Fibroblast of lung (primary cell): ENCODE data around the gene UBQLN2.

Experiments
- EZH2 ChIP-seq: IDR thresholded peaks from 2 replicates; pipeline ENCODE4 v1.5.1; 2012; ENCODE audit warnings: low read length, control low read depth, mild to moderate bottlenecking; ENCODE audit errors: missing control alignments
- TF ChIP-seq, protein P1 (sequence below), 2 donors: IDR thresholded peaks in 1 of 2; conservative IDR thresholded peaks in 1 of 2; 1 replicate in 1 of 2; 2 replicates in 1 of 2; pipeline ENCODE4 v1.5.1; 2011 to 2012; ENCODE audit warnings: low read length in 2 of 2, control low read depth in 1 of 2, inconsistent platforms in 1 of 2, low read depth in 1 of 2, mild to moderate bottlenecking in 1 of 2

DNA sequence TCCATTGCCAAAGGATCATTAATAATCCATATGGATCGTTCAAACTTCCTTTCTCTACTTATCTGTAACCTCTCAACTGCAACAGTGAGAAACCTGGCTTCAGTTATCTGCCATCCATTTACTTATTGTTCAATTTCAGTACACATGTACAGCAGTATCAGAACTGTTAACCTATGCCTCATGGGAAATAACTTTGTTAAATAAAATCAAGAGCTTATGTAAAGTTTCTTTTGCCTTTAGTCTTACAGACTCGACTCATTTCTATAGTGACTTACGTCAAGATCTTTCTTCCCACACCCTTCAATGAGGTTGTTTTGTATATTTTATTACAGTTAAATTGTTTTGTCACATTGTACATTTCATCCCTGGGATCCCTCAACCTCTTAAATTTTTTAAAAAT lies 11.4 kb downstream of the UBQLN2 start:
- TF ChIP-seq, protein P1, sequence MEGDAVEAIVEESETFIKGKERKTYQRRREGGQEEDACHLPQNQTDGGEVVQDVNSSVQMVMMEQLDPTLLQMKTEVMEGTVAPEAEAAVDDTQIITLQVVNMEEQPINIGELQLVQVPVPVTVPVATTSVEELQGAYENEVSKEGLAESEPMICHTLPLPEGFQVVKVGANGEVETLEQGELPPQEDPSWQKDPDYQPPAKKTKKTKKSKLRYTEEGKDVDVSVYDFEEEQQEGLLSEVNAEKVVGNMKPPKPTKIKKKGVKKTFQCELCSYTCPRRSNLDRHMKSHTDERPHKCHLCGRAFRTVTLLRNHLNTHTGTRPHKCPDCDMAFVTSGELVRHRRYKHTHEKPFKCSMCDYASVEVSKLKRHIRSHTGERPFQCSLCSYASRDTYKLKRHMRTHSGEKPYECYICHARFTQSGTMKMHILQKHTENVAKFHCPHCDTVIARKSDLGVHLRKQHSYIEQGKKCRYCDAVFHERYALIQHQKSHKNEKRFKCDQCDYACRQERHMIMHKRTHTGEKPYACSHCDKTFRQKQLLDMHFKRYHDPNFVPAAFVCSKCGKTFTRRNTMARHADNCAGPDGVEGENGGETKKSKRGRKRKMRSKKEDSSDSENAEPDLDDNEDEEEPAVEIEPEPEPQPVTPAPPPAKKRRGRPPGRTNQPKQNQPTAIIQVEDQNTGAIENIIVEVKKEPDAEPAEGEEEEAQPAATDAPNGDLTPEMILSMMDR (conservative IDR thresholded peaks at IDR 0.05 in 1 of 2, IDR thresholded peaks at IDR 0.05 in 1 of 2; ENCODE audit: low read depth in 1 of 2, low read length in 2 of 2) = no peak
- TF ChIP-seq EZH2 = no peak
